HG03442 (cell line): ENCODE measurements around the gene PIGS.

Experiments used
- ATAC-seq: cut with Tn5 transposase; IDR thresholded peaks from one replicate; pipeline ENCODE4 v1.9.1; 2021; ENCODE audit warnings: mild to moderate bottlenecking, moderate library complexity; ENCODE audit not compliant: unreplicated experiment

Gene PIGS

DNA sequence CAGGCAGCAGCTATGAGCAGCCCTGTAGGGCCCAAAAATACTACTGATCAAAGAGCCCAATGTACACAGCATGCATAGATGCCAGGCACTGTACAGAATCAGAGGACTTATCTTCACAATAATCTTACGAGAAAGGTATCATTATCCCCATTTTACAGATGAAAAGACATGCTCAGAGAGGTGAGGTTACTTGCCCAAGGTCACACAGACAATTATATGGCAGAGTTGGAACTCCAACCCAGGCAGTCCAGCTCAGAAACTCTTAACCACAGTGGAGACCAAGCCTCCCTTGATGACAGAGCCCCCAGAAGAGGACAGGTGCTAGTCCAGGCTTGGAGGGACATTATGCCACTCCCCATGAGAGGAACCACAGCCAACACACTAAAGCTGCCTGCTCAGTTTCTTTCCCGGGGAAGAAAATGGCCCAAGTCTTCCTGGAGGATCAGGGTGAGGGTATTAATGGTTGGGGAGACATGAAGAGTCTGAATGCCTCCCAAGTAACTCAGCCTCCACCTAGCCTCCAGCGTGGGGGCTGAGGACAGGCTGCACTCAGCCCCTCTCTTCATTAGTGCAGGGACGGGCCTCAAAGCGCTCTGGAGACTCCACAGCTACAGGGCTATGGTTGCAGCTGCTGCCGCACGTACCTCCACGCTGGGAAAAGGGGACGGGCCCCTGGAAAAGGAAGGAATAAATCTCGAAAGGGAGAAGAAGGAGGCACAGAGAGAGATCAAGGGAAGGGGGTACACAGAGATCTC is 19.7 kb downstream of the PIGS start:
- ATAC-seq = no peak

DNA sequence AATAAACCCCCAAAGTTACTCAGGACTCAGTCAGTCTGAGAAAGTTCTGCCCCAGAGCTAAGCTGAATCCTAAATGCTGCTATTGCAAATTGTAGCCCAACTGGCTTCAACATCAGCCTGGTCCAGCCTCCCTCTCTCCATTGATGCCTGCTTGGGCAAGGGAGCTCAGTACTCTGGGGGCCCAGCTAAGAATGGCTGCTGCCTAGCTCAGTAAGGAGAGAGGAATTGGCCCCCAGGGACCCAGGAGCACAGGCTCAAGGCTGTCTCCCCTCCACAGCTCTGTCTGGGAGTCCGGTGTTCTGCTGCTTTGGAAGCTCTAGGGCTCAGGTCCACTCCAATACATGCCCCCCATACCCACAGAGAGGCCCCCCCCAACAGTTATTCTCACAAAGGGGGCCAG is 20.5 kb downstream of the PIGS start:
- no peak for ATAC-seq

DNA sequence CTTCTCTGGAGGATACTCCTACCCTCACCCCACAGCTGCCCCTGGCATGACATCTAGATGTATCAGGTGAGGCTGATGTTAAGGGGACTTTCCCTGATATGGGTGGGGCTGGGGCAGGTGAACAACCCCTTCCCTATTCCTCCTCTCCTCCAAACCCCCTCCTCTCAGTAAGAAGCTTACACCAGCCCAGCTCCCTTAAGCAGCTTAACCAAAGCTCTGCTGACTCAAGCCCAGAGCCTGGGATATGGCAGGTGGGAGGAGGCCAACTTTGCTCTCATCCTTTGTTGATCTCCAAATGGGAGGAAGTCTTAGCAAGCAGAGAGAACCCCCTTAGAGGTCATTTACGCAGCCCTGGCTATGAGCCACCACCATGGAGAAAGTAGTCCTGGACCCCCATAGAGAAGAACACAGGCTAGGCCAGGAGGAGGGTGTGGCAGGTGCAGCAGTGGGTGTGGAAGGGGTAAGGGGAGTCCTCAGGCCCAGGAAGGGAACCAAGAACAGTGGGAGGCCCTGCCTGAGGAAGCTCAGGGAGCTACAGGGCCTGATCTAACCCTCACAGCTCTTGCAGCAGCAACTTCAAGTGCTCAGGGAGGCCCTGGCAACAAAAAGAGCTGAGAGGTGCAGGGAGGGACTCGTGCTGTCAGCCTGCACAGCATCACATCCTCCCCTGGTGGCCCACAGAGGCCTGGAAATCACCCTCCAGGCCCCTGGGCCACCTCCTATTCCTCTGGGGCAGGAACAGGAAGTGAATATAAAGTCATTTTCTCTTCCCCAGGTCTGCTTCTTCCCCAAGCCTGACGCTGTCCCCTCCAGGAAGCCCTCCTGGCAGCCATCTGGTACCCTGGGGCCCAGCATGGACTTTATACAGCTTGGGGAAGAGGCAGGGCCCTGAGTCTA is 21.8 kb downstream of the PIGS start:
- ATAC-seq = peak; percentile 35

DNA sequence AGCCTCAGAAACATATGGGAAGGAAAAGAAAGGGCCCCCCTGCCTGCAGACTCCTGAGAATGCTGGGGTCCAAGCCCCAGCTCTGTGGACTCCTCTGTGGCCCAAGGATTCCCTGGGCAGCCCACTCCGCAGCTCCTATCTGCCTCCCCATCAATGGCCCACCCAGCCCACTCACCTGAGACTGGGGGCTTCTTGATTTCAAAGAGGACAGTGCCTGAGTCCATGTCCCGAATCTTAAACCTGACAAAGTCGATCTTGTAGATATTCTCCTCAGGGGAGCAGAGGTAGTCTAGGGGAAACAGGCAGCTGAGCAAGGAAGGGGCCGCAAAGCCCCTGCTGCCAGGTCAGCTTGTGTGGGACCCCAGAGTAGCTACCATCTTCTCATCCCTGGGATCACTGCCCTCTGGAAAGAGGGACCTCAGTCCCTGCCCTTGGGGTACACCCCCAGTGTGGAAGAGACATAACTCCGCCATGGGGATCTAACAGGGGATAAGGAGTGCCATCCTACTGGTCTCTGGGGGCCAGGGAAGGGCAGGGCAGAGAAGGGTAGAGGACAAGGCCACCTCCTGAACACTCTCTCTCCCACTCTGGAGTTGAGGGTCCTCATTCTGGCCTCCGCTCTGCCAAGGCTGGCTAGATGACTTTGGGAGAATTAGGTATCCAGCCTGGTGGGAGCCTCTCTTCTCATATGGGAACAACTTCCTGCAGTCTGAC is 22.8 kb downstream of the PIGS start:
- ATAC-seq = no peak

DNA sequence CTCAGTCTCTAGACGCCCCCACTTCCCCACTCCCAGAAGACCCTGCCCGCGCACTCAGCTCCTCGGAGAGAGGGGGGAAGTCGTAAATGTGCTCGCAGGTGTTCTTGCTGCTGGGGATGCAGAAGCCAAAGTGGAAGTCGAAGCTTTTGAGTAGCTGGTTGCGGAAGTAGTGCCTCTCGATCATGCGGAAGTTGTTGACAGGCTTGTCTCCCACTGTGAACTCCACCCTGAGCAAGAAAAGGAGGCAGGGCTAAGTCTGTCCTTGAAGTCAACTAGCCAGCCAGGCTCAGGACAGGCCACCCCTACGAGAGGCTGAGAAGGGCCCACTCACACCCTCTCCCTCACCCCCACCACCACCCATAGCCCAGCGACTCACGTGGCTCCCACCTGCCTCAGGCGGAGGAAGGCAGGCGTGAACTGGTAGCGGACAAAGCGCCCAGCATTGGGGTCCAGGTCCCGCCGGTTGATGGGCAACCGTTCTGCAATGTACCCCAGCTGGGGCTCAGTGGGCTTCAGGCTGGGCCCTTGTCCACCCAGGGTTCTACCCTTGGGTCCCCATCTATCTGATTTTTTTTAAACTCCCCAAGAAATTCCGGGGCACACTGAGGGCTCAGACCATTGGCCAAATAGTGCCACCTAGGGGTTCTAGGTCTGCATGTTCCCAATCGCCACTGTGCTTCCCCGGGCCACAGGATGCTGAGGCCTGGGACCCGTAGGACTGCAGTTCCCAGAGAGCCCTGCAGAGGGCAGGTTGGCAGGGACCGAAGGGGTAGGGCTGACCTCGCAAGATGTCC is 23.5 kb downstream of the PIGS start:
- peak; percentile 41 for ATAC-seq

DNA sequence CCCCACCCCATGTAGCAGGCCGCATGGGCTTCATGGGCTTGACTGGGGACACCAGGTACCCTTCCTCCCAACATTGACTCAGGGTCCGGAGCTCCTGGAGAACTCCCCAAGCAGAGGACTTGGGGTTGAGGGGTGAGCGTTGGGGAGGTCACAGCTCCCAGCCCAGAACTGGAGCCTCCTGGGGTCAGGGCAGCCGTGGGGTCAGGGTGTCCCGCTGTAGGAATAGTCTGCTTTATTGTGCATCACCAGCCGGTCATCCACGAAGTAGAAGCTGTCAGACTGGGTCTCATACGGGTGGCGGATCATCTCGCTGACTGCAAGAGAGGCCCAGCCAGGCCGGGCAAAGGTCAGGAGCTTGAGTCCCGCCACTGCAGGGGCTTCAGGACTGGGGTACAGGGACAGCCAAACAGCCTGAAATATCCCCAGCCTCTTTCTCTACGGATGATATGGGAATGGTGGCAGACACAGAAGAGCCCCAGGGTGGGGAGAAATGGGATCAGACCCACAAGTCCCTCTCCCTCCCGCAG is 24.2 kb downstream of the PIGS start:
- ATAC-seq = no peak

DNA sequence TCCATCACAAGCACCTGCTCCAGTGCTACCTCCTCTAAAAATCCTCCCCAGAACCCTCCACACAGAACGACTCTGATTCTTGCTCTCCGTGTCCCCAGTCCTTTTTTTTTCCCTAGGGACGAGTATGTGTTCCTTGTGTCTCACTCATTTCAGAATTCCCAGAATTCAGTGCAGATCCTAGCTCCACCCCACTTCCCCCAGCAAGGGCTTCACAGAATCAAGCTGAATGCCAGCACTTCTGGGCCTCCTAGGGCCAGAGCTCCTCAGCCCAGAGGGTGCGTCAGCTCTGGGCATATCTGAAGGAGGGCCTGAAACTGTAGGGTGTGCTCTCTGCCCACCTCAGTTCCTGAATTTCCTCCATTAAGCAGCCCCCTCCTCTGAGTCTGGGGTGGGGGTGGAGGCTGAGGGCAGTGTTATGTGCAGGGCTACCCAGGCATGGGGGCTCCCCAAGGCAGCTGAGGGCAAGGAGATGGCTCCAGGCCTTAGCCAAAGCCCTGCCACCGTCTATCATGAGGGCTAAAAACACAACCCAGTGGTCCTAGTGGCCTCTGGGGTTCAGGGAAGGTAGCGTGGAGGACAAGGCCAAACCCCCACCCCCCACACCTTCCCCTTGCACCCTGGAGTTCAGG is 25.4 kb downstream of the PIGS start:
- no peak for ATAC-seq

DNA sequence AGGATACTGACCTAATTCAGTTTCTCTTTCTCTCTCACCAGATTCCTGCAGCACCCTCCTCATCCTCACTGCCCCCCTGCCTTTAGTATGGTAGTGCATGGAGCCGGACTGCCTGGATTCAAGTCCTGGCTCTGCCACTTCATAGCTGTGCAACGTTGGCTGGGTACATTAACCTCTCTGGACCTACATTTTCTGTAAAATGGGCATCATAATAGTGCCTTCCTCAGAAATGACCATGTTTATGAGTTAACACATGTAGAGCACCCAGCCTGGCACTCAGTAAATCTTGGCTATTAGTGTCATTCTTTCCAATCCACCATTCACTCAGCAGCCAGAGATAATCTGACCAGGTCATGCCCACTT is 26.2 kb downstream of the PIGS start:
- no peak for ATAC-seq

DNA sequence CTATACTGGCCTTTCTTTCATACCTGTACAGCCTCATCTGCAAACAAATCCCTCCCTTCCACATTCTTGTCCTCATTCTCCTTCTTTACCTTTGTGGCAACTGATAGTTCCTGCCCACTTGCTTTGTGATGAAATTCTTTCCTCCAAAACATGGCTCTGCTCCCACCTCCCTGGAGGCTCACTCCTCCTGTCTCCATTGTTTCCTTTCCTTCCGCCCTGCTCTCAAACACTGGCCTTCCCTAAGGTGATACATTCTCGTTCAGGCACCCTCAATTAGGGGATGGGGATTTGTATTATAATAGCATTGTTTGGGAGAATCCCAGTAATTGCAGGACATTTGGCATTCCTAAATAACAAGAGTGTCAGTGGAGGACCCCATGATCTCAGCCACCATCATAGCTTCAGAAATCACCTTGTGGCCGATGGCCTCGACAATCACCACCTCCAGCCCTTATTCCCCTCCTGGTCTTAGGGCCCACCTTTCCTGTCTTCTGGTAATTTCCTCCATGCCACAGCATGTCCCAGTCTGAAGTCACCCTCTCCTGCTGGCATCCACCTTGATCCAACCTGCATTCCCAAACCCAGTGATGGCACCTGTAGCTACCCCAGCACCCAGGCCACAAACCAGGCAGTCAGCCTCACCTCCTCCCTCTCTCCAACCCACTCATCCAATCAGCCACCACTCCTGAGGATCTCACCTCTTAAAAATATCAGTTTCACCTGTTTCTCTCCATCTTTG is 26.8 kb downstream of the PIGS start:
- no peak for ATAC-seq

DNA sequence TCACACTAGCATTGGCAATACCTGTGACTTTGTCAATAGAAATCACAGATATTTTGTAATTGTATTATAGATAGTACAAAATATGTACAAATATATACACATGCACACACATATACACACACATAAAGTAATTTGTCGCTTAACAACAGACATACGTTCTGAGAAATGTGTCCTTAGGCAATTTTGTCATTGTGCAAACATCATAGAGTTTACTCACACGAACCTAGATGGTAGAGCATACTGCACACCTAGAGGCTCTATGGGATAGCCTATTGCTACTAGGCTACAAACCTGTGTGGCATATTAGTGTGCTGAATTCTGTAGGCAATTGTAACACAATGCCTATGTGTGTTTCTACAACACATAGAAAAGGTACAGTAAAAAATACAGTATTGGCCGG is 29.9 kb downstream of the PIGS start:
- ATAC-seq = no peak

DNA sequence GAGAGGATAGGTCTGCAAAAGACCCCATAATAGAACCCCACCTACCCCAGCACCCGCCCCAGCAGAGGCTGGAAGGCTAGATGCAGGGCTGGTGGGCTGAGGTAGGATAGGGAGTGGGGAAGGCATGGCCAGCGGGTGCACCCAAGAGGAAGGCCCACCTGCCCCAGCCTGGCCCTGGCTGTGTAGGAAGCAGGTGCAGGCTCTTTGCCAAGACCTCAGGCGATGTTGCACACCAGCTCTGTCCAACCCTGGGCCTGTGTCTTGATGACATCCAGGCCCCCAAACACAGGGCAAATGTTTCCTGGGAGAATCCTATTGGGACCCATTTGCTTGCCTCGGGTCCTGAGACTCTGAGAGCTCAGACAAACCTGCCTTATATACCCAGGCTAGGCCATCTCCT is 31.1 kb downstream of the PIGS start:
- ATAC-seq = no peak

DNA sequence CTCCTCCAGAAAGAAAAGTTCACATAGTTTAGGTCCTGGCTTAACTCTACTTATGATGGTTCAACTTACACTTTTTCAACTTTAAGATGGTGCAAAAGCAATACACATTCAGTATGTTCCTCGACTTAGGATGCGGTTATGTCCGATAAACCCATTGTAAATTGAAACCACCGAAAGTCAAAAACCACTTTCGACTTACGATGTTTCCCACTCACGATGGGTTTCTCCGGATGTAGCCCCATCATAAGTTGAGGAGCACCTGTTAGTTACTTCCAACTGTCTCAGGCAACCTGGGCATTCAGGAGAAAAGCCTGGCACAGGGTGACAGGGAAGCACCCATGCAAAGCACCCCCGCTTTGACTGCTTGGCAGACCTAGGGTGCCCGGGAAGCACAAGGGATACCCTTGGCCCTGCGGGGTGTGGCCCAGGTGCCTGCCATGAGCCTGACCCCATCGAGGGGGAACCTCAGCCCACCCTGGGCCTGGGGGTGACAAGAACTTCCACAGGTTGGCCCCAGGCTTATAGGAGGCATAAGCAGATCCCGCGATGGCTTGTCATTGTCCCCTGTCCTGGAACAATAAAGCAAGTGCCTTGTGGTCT is 32.9 kb downstream of the PIGS start:
- no peak for ATAC-seq

DNA sequence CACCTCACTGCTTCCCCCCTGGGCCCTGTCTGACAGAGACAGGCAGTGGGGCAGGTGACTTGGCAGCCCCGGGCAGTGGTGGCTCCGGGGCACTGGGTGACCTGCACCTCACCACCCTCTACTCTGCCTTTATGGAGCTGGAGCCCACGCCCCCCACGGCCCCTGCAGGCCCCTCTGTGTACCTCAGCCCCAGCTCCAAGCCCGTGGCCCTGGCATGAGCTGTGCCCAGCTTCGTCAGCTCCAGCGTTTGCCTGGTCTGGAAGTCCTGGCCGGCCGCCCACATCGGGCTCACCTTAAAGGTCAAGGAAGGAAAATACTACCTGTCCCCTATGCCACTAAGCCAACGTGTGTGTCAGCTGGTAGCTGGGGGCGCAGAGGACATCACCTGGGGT is 34.1 kb downstream of the PIGS start:
- no peak for ATAC-seq

DNA sequence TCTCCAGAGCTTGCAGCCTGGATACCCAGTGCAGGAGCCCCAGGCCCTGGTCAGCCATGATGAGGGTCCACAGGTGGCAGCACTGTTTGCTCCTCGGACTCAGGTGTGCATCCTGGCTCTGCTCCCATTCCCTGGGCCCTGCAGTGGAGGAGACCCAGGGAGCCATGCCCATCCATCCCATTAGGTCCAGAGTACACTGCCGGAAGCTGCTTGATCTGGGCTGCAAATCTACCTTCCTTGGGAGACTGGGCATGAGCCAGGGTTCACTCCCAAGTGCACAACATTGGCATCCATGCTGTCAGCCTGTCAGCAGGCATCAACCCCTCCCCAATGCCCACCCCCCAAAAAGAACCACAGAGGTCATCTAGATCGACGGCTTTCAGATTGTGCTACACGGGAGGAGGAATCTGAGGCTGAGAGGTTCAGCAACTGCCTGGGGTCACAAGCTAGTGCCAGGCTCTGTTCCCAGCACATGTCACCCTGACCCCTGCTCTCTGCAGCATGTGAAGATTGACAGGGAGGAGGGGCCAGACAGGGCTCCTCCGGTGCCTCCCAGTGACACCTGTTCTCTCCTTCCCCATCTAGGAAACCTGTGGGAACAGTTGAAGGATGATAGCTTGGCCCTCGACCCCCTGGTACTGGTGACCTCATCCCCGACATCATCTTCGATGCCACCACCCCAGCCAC is 34.6 kb downstream of the PIGS start:
- no peak for ATAC-seq

DNA sequence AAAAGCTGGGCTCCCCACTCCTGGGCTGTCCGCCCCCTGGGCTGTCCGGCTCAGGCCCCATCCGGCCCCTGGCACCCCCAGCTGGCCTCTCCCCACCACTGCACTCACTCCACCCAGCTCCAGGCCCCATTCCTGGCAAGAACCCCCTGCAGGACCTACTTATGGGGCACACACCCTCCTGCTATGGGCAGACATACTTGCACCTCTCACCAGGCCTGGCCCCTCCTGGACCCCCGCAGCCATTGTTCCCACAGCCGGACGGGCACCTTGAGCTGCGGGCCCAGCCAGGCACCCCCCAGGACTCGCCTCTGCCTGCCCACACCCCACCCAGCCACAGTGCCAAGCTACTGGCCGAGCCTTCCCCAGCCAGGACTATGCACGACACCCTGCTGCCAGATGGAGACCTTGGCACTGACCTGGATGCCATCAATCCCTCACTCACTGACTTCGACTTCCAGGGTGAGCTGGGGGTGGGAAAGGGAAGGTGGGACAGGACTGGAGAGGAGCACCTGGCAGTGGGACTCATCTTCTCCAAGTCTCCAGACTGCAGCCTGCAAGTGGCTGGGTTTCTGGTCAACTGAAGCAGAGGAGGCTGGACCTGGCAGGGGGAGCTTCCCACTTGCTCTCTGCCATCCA is 36.5 kb downstream of the PIGS start:
- ATAC-seq = no peak

DNA sequence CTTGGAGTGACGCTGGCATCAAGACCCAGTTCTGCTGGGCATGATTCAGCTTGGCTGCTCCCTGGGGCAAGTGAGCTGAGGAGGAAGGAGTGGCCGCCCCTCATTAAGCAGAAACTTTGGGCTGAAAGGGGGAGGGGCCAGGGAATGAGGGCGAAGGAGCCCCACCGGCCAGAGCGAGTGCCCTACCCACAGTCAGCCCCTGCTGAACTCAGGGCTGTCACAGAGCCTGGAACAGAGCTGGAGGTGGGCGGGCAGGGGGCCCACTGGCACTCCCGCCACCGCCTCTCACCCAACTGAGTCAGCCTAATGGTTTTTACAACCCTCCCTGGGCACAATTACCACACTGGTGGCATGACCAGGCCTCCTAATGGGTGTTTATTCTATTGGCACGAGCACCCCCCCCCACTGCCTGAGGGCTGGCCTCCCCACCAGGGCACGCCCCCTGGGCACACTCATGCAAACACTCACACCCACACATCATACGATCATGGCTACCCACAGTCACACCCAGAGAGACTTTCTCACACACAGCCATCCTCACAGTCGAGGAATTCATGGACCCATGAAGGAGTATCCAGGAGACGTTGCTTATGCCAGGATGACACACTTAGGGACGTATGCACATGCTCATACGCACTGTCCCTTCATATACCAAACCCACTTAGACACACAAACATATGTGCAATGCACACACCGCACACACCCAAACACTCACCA is 38.1 kb downstream of the PIGS start:
- no peak for ATAC-seq
